Ishikawa (cell line): ENCODE measurements around the gene HOXC13.

ENCODE experiments used
- CEBPB ChIP-seq: IDR thresholded peaks from 2 replicates; pipeline ENCODE4 v1.6.1; 2012
- CREB1 ChIP-seq: IDR thresholded peaks from 2 replicates; pipeline ENCODE4 v1.6.1; 2012; ENCODE audit warnings: low read depth
- EGR1 ChIP-seq: IDR thresholded peaks from 2 replicates; pipeline ENCODE4 v1.6.1; 2012
- EP300 ChIP-seq: IDR thresholded peaks from 2 replicates; pipeline ENCODE4 v1.6.1; 2012; ENCODE audit warnings: borderline replicate concordance
- FOXM1 ChIP-seq: IDR thresholded peaks from 2 replicates; pipeline ENCODE4 v1.6.1; 2012; ENCODE audit warnings: low read depth, borderline replicate concordance
- NFIC ChIP-seq: IDR thresholded peaks from 2 replicates; pipeline ENCODE4 v1.6.1; 2012
- RAD21 ChIP-seq: IDR thresholded peaks from 2 replicates; pipeline ENCODE4 v1.6.1; 2012; ENCODE audit warnings: low read depth
- TAF1 ChIP-seq: IDR thresholded peaks from 2 replicates; pipeline ENCODE4 v1.6.1; 2012; ENCODE audit warnings: low read depth, mild to moderate bottlenecking
- TCF12 ChIP-seq: IDR thresholded peaks from 2 replicates; pipeline ENCODE4 v1.6.1; 2012; ENCODE audit warnings: low read depth
- TEAD4 ChIP-seq: IDR thresholded peaks from 2 replicates; pipeline ENCODE4 v1.6.1; 2012
- YY1 ChIP-seq: IDR thresholded peaks from 2 replicates; pipeline ENCODE4 v1.6.1; 2012; ENCODE audit warnings: low read depth
- ZBTB7A ChIP-seq: IDR thresholded peaks from 2 replicates; pipeline ENCODE4 v1.6.1; 2012; ENCODE audit warnings: low read depth
- TF ChIP-seq, protein P1 (sequence below): IDR thresholded peaks from 2 replicates; pipeline ENCODE4 v1.6.1; 2012; ENCODE audit warnings: low read depth, mild to moderate bottlenecking
- TF ChIP-seq, protein P2 (sequence below): IDR thresholded peaks from 2 replicates; pipeline ENCODE4 v1.6.1; 2012
- TF ChIP-seq, protein P3 (sequence below): IDR thresholded peaks from 2 replicates; pipeline ENCODE4 v1.6.1; 2012

The HOXC13 gene

DNA sequence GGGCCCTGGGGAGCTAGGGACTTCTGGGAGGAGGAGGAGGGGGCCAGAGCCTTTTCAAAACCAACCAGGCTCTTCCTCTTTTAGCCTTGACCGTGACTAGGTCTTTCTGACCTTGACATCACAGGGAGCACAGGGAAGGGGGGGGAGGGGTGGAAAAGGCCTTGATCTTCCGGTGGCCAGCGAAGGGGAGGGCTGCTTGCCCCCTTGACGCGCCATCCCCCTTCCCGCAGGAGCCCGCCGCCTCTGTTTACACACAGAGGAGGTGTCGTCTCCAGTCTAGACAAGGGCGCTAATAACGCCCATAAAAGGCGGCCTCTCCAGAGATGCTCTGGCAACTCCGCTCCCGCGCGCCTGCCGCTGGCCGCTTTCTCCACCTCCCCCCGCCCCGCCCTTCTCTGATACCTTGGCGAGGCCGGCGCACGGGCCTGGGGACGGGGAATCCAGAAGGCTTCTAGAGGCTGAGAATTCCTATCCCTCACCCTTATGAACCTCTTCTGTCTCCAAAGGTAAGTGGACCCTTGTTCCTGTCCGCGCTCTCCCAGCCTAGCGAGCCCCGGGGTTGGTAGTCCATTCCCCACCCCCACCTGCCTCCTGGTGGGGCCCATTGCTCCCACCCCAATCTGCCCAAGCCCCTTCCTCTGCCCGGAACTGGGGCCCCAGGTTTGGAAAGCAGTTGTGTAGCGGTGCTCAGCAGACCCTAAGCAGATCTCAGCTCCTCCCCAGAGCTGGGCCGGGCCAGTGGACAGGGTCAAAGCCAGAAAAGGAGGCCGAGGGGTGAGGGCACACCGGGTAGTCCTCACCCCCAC lies 11.2 kb downstream of the HOXC13 start:
- TF ChIP-seq RAD21 (no peak), EGR1 (no peak), TEAD4 (no peak)
- TF ChIP-seq, protein P1, sequence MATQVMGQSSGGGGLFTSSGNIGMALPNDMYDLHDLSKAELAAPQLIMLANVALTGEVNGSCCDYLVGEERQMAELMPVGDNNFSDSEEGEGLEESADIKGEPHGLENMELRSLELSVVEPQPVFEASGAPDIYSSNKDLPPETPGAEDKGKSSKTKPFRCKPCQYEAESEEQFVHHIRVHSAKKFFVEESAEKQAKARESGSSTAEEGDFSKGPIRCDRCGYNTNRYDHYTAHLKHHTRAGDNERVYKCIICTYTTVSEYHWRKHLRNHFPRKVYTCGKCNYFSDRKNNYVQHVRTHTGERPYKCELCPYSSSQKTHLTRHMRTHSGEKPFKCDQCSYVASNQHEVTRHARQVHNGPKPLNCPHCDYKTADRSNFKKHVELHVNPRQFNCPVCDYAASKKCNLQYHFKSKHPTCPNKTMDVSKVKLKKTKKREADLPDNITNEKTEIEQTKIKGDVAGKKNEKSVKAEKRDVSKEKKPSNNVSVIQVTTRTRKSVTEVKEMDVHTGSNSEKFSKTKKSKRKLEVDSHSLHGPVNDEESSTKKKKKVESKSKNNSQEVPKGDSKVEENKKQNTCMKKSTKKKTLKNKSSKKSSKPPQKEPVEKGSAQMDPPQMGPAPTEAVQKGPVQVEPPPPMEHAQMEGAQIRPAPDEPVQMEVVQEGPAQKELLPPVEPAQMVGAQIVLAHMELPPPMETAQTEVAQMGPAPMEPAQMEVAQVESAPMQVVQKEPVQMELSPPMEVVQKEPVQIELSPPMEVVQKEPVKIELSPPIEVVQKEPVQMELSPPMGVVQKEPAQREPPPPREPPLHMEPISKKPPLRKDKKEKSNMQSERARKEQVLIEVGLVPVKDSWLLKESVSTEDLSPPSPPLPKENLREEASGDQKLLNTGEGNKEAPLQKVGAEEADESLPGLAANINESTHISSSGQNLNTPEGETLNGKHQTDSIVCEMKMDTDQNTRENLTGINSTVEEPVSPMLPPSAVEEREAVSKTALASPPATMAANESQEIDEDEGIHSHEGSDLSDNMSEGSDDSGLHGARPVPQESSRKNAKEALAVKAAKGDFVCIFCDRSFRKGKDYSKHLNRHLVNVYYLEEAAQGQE: no peak

DNA sequence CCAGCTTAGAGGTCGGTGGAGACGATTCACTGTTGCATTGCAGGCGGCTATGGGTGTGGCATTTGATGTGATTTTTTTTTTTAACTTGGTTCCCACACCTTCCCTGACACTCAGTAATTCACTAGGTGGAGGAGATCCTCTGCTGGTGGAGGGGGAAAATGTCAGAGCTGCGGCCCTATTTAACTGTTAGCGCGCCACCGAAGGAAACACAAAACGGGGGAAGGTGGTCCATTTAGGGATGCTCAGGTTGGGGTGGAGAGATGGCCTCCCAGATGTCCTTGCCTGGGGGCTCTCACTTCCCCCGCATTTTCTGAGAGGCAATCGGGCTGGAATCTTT lies 11.8 kb downstream of the HOXC13 start:
- TF ChIP-seq EGR1 (no peak), RAD21 (peak; percentile 25)

DNA sequence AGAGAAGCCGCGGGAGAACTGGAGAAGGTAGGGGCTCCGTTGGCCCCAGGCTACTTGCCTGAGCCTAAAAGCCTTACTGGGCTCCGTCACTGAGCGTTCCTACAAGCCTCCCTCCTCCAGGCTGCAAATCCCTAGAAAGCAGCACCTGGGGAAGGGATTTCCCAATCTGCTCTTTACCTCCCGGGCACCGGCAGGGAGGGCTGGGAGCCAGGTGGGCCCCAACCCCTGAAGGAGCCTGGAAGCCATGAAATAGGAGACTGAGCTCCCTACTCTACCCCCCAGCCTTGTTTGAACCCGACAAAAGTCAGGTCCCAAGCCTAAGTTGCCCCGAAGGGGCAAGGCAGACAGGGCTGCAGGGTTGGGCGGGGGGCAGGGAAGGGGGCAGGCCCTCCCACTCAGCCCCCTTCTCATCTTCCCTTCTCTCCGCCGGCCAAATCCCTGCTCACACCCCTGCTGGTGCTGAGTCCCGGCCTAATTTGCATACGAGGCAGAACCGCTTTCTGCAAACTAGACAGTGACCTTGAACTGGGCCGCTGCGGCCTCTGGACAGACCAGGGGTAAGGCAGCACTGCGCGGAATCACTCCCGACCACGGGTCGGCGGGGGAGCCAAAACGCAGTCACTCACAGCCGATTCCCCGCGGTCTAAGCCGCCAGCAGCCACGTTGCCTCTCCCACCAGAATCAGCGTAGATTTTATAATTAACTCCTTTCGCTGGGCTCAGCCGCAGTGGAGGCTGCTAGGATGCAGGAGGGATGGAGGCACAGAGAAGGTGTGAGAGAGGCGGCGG lies 12.4 kb downstream of the HOXC13 start:
- no peak for TF ChIP-seq RAD21
- TF ChIP-seq TAF1: no peak
- no peak for TF ChIP-seq EP300
- TF ChIP-seq, protein P2, sequence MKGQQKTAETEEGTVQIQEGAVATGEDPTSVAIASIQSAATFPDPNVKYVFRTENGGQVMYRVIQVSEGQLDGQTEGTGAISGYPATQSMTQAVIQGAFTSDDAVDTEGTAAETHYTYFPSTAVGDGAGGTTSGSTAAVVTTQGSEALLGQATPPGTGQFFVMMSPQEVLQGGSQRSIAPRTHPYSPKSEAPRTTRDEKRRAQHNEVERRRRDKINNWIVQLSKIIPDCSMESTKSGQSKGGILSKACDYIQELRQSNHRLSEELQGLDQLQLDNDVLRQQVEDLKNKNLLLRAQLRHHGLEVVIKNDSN: no peak
- TF ChIP-seq, protein P1: no peak
- TF ChIP-seq CEBPB: no peak
- TF ChIP-seq EGR1: no peak
- no peak for TF ChIP-seq TCF12

DNA sequence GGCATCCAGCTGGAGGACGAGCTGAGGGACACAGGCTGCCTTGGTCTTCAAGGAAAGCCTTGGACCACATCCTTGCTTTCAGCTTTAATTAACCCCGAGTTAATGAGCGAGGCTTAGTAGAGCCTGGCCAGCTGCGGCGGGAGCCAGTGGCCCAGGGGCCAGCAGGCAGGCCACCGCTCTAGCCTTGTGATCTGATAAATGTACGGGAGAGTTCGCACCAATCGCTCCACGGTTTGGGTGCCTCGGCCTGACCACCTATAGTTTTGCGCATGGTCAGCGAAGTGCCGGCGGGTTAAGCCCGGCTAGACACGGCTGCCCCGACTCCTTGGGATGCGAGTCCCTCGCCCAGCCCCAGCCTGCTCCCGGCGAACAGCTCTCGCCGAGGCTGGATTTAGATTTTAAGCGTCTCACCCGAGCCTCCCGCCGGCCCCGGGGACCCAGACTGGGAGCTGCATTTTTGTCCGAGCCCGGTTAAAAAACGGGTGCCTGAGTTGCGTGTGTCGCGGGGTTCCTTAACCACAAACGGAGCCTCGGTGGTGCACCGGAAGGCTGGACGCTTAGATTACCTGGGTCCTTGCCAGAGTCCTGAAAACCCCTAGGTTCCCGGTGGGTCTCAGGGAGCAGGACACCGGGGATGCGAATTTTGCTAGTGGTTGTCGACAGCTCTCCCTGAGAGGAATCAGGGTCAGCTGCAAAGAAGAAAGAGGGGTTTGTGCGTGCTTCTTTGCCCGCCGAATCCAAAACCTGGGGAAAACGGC lies 13.1 kb downstream of the HOXC13 start:
- TF ChIP-seq YY1: no peak
- TF ChIP-seq, protein P1: no peak
- no peak for TF ChIP-seq EGR1
- TF ChIP-seq ZBTB7A: no peak
- TF ChIP-seq NFIC: no peak
- TF ChIP-seq, protein P2: no peak
- no peak for TF ChIP-seq TEAD4
- TF ChIP-seq TAF1: no peak
- TF ChIP-seq FOXM1: no peak
- TF ChIP-seq CEBPB: no peak
- no peak for TF ChIP-seq CREB1
- TF ChIP-seq EP300: no peak
- TF ChIP-seq RAD21: no peak
- TF ChIP-seq, protein P3, sequence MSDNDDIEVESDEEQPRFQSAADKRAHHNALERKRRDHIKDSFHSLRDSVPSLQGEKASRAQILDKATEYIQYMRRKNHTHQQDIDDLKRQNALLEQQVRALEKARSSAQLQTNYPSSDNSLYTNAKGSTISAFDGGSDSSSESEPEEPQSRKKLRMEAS: no peak
- no peak for TF ChIP-seq TCF12
